OCI-LY1 (cell line): Measurements from ENCODE around the gene PDS5A.

ENCODE experiments used
- CTCF ChIP-seq: fragments of 200-600 bp; sonication (generic), shearing (Covaris generic); IDR thresholded peaks from 2 replicates; pipeline ENCODE4 v1.5.1; 2017; ENCODE audit warnings: mild to moderate bottlenecking, antibody characterized with exemption, low read length, moderate library complexity, mixed read lengths
- EZH2 ChIP-seq: fragments of 200-600 bp; sonication (generic), shearing (Covaris generic); IDR thresholded peaks from 2 replicates; pipeline ENCODE4 v1.8.0; 2017; ENCODE audit warnings: borderline replicate concordance, mixed run types, mild to moderate bottlenecking, antibody characterized with exemption, low read length, moderate library complexity, mixed read lengths

GRCh38 chr4:39877971-39878370 lies 99.7 kb downstream of the PDS5A start:
- TF ChIP-seq CTCF (no peak), EZH2 (no peak)
